Stimulated activated CD4-positive, alpha-beta T cell treated with anti-CD3 and anti-CD28 coated beads, Interleukin-12 subunit alpha, Interleukin-12 subunit beta, amount 100 ng/mL, for 24 hours (primary cell): ENCODE results near the gene MESD.
A peak's percentile ranks its signal among the peaks of the same experiment; 100 is the strongest.

Experiments used
- DNase-seq, 2 experiments: peaks; one replicate each; pipeline ENCODE4 v3.0.0-alpha.2; 2020; ENCODE audit warnings: low read depth in 2 of 2

Gene MESD

DNA sequence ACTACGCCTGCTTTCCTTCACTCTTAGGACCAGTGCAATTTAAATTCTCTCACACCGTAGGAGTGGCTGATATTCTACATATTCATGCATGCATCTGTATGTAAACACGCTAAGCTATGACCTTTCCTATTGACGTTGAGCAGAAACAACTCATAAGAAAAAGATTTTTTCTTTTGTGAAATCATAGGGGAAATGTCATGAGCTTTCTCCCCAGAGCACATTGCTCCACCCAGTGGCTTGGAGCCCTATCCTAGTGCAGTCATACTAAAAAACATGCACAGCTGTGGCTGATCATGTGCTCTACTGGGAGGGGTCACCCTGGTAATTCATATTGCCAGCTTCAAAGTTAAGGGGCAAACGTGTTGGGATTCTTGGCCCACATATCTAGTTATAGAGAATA, 1.8 kb upstream of the MESD start:
- no peak for DNase-seq

DNA sequence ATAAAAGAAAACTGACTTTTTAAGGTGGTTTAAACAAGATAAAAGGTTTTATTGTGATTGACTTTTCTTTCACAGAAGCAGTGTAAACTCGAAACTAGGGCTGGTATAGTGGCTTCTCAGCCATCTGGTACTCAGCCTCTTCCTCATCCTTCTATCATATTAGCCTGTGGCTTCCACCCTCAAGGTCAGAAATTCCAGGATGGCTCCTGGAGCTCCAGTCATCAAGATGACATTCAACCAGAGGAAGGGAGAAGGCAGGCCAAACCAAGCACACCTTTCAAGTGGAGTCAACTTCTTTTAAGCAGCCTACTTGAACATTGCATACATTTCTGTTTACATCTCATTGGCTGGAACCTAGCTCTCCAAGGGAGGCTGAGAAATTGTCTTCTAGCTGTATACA, 1.3 kb upstream of the MESD start:
- DNase-seq: no peak

DNA sequence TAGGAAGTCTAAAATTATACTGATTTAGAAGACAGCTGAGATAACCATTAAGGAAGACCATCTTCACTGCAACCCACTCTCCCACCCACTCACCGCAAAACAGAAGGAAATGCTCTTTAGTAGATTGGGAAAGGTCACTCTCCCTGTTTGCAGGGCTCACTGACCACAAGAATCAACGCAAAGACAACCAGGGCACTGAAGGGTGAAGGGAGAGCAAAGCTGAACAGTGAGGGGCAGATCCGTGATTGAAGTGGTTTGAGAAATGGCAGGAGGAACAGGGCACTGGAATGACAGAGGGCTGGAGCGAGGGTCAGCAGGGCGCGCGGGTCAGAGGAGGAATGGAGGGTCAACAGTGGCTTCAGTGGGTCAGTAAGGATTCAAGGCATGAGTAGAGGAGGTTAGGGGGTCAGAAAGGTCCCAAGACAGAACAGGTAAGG, 520 bp downstream of the MESD start:
- no peak for DNase-seq

DNA sequence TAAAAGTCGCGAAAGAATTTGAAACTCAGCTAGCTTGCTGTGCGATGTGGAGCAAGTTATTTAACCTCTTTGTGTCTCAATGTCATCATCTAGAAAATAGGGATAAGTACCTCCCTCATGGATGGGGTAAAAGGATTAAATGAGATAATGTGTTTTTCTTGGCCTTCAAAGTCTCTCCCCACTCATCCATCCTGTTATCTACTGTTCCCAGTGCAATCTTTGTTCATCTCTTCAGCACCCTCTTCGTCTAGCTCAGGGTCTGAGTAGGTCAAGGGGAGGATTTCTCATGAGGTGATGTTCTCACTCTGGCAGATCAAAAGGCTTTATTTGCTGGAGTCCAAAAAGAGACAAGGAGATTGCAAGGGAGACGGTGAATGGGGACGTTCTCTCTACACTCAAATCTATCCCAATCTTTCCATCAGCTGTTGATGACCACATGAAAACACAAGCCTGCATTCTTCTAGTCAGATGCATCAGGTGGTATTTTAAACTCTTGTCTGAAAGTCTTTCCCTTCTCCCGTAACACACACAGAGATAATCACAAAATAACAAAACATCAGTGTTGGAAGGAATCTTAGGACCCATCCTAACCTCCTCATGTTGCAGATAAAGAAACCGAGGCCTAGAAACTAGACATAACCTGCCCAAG, 1.3 kb downstream of the MESD start:
- no peak for DNase-seq

DNA sequence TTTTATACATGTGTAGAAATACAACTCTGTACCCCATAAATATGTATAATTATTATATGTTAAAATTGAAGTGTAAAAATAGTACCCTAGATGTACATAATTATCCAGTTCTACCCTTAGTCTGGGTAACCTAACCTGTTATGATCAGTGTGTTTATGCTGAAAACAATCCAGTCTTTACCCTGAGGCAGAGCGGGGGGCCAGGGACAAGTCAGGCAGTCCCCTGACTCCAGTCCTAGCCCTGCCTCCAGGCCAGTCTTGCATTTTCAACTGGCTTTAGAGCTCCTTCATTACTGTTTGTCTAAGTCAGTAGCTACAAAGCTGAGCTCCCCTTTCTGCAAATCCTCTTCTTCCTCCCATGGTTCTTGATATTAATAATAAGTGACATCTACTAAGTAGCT, 3.1 kb downstream of the MESD start:
- DNase-seq: no peak

DNA sequence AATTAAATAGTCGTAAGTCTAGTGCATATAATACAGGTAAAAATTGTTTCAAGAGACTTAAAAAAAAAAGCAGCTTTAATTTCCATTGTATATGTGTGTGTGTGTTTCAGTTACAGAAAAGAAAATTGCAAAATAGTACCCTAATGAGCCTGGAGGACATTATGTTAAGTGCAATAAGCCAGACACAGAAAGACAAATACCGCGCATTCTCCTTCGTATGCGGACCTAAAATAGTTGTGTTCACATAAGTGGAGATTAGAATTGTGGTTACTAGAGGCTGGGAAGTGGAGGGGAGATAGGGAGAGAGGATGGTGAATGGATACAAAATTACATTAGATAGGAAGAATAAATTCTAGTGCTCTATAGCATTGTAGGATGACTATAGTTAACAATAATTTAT, 3.6 kb downstream of the MESD start:
- no peak for DNase-seq

DNA sequence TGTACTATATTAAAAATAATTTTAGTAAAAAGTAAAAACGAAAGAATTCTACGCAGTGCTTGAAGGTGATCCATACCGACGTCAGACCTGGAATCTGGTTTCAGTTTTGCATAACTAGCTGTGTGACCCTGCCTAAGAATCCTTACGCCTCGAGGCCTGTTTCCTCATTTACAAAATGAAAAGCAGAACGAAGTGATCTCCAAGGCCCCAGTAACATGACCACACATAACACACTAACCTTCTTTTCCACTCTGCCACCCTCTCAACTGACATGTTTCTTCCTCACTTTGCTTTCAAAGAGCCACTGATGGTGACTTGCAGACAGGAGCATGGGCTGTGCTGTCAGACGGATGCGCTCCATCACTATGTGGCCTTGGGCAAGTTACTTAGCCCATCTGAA, 4.8 kb downstream of the MESD start:
- no peak for DNase-seq

DNA sequence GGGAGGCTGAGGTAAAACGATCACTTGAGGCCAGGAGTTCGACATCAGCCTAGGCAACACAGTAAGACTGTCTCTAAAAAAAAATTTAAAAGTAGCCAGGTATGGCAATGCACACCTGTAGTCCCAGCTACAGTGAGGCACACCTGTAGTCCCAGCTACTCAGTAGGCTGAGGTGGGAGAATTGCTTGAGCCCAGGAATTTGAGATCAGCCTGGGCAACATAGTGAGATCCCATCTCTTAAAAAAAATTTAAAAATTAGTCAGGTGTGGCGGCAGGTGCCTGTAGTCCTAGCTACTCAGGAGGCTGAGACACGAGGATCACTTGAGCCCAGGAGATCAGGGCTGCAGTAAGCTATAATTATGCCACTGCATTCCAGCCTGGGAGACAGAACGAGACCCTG, 6.8 kb downstream of the MESD start:
- no peak for DNase-seq

DNA sequence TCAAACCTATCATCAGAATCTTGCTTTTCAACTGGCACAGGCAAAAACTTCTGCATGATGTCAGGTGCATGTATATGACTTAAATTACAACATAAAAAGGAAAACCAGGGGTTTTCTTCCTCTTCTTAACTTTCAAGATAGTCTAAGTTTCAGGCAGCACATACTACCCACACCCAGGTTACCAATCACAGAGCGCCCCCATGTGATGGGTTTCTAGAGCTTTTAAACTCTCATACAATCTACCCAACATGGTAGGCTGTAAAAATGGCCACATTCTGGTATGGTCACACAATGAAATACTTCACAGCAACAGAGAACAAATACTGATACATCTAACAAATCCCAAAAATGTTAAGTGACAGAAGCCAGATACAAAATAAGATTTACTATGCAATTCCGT, 7.4 kb downstream of the MESD start:
- no peak for DNase-seq

DNA sequence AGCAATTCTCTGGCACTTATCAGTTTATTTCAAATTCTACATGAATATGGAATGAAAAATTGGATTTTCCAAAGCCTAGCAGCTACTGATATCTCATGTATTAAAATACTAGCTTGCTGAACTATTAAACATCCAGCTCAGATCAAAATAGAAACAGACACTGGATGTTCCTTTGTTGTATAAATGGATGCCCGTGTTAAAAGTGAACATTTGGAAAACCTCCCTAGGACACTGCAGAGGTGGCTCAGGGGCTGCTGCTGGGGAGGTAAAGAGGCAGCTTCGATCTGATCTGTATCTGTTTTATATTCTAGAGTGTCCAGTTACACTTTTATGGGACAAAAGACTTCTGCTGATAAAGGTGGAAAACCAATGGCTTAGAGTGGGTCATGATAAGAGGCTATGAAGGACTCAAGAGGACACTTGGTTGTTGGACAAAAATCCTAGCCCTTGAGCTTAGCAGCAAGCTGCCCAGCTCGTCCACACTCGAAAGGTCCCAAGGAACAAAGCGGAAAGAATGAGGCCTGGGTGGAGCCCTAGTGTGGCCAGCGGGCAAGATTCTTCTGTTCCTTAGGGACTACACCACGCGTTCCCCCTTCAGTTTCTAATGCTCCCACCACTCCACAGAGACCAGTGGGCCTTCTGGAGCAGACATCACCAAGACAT, 9.9 kb downstream of the MESD start:
- no peak for DNase-seq

DNA sequence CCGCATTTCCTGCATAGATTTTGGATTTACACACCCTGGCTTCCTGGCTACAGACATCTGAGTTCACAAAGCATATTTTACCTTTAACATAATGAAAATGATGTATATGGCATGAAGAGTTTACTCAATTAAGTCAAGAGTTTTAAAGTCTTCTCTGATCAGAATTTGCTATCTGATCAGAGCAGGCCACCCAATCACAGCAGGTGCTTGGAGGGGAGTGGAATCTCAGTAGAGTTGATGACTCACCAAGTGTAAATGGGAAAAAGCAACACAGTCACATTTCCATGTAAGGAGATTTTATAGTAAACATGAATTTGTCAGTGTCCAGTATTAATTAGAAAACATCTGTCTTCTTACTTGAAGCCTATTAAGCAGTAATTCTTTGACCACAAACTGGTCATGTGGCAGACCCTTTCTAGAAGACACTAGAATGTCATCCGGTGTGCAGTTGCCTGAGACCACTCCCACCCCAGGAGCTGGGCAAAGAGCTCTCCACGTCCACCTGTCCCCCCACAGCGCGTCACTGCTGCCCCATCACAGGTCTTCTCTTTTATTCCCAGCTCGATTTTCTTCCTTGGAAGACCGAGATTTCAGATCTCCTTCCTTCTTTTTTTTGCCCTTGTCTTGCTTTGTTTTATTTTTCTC, 10.8 kb downstream of the MESD start:
- no peak for DNase-seq

DNA sequence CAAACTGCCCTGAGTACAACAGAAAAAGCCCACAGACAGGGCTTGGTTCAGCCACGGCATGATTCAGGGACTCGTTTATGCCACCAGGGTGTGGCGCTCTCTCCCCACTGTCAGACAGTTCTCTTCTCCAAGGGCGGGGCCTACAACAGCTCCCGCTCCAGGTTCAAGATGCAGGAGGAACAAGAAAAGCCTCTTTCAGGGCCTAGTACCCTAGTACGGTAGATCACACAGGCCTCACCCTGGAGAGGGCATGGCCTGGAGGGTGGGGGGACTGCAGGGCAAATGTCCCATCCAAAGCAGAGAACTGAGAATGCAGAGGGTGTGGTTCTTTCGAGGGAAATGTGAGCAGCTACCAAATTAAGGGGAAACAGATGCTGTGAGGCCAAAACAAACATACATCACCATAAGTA, 12.0 kb downstream of the MESD start:
- peak in 1 of 2 experiments; percentile 26 for DNase-seq

DNA sequence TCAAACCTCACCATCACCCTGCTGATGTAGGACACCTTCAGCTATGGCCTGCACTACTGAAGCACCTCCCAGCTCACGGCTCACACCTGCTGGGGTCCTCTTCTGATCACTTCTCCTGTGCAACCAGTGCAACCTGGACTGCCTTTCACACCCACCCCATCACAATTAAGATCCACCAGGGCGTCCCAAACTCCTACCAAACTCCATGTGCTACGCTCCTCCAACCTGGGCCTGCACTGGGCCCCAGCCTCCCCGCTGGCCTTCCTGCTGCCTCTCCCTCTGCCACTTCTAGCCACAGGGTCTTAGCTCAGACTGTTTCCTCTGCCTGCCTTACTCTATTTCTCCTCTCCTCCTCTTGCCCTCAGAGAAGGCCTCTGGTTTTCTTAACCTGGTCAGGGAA, 12.8 kb downstream of the MESD start:
- no peak for DNase-seq

DNA sequence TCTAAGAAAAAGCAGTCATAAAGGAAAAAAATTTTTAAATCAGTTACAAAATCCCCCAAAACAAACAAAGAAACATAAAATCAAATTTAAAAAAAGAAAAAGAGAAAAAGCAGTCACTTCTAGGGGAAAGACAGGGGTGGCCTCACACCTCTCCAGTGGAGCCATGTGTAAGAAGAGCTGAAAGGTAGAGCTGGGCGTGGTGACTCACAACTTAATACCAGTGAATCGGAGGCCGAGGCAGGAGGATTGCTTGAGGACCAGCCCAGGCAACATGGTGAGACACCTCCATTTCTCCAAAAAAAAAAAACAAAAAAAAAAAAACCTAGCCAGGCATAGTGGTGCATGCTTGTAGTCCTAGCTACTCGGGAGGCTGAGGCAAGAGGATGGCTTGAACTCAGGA, 14.7 kb downstream of the MESD start:
- no peak for DNase-seq

DNA sequence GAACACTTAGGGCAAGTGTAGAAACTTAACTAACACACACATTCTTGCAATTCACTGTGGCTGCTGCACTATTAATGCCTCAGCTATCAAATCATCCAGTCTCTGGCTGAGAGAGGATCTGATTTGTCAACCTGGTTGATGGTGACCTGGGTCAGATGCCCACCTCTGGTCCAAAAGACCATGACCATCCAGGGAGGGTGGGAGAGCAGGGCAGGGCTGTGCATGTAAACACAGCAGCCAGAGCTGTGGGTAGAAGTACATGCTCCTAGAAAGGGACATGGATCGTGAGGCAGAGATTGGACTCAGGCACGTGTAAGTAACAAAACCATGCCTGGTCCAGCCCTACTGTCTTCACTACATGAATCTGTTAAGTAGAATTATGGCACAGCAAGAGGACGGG, 17.3 kb downstream of the MESD start:
- no peak for DNase-seq

DNA sequence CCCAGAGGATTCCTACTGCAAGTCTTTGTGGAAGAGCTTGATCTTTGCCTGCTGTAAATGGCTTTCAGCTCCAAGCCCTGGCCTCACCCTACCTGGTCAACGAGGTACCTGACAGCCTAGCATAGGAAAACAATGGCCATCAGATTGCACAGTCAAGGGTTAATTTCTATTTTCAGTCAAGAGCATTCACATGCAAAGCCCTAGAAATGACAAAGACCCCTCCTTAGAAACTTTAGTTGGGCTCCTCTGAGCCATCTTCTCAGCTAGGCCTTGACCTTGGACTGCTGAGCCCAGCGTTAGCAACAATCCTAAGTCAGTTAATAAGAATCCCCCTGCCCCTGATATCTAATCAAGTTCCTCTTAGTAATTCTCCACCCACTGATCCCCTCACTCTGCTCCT, 18.5 kb downstream of the MESD start:
- no peak for DNase-seq

DNA sequence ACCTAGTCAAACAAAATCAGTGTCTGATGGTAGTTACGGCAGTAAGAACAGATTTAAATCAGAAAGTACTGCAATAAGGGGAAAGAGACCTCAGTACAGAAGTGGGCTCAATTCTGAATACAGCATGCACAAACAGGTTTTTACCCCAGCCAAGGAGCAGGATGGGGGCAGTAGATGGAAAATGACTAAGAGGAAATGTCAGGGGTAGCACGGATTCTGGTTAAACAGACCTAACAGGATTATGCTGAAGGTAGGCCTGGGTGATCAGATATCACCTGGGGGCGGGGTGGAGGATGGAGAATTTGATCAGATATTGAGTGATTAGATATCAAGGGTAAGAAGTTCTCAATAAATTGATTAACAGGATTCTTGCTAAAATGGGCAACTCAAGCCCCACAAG, 19.0 kb downstream of the MESD start:
- DNase-seq: no peak

DNA sequence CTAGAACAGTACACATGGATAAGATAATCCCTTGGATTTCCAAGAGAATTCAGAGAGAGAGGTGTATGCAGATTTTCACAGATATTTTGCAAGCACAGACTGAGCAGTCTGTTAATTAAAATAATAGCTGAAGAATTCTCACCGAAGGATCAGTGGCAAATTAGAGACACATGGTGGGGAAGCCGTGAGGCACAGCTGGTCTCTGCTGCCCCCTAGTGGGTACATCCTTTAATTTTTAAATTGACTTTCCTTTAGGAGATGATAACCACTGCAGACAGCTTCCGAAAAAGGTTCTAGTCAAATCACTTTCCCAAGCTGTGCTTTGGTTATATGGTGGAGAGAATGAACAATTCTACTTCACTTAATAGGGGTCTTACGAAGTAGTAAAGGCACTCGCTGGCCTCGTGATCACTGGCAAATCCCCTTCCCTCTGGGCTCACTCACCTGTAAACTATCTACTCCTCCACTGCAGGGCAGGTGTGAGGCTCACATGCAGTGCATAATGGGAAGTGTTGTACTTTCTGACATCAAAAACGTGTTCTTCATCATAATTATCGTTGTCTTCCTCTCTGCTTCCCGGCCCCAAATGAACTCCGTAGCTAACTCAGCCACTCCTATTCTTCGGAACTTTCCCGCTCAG, 19.5 kb downstream of the MESD start:
- DNase-seq: peak in 1 of 2 experiments; percentile 50

DNA sequence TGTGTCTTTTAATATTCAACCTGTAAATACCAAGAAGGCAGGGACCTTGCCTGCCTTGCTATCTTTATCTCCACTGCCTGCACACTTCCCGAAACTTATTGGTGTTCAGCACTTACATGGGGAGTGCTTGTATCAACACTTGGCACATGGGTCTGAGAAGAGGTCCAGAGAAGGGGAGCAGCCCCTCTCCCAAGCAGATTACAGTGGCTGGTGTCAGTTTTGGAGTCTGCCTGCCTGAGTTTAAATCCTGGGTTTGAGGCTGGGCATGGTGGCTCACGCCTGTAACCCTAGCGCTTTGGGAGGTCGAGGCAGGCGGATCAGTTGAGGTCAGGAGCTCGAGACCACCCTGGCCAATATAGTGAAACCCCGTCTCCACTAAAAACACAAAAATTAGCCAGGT, 20.3 kb downstream of the MESD start:
- DNase-seq: no peak

DNA sequence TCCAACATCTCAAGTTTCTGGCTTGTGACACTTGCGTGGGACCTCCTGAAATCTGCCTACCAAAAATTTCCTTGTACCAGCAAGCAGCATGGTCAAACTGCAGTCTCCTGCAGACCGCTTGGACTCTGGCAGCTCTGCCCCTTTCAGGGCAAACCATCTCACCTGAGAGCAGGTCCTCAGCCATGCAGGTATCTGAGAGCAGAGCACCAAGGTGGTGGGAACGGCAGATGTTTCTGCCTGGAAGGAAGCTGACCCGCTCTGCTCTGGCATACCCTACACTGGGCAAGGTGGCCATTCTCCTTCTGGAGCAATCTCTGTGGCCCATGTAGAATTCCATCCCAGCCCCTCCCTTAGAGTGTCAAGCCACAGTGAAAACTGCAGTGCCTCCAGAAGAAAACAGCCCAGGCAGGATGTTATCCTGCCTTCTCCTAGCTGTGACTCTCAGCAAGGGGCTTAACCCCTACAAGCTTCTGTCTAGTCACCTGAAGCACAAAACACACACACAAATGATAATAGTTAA, 21.6 kb downstream of the MESD start:
- no peak for DNase-seq

DNA sequence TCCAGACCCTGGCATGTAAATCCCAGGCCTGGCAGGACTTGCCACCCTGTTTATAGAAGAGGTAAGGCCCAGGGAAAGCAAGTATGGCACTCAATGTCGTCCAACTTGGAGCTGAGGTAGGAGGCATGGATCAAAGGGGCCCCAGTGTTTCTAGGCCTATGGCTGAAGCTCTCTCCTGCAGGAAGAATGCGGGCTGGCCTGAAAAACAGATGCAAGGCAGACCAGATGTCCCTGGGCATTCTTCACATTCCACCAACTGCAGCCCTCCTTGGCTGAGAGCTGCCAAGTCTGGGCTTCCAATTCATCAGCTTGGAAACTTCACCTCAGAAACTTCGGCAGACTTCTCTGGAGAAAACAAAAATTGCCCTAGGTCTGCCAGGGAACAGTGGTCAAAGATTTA, 22.2 kb downstream of the MESD start:
- DNase-seq: no peak

DNA sequence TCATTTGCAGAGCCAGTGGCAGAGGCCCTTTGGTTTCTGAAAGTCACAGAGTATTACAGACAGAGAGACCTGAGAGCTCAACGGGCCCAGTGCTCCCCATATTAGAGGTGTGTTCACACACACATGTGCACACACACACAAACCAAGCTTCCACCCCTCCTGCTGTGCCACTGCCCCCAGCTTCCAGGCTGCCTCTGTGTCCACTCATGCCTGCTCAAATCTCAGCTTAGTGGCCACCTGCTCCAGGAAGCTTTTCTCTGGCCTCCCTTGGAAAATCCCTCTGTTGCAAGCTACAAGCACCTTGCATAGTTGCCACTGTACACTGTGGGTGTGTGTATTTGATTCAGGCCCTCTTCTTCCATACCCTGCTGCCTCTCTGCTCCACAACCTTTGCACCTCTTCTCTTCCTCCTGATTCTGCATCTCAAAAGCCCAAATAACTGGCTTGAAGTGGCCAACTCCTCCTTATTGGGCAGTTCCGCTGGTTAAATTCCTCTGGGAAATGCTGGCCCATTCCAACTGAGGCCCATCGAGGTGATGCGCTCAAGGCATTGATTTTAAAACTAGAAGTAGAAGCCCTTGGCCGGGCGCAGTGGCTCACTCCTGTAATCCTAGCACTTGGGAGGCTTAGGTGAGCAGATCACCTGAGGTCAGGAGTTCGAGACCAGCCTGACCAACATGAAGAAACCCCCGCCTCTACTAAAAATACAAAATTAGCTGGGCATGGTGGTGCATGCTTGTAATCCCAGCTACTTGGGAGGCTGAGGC, 23.0 kb downstream of the MESD start:
- DNase-seq: no peak
